H9 (cell line): Measurements from ENCODE around the gene TEX19. TPM values are rescaled to one million over a fixed set of nuclear protein-coding genes. Genes with fewer than 3 reads are reported as not detected.

Source experiments
- DNase-seq: peaks from one replicate; pipeline ENCODE4 v3.0.0-alpha.2; 2017
- H2AFZ ChIP-seq: one replicate; pipeline ENCODE4 v1.6.1; 2013; ENCODE audit warnings: mild to moderate bottlenecking, low read length, control low read depth, moderate library complexity
- H2AK5ac ChIP-seq: 2 replicates; pipeline ENCODE4 v1.6.1; 2013; ENCODE audit warnings: low read length, control low read depth, mixed read lengths; ENCODE audit not compliant: insufficient read length
- H2BK120ac ChIP-seq: one replicate; pipeline ENCODE4 v1.6.1; 2013; ENCODE audit warnings: low read depth, mild to moderate bottlenecking, low read length, control low read depth, inconsistent platforms; ENCODE audit not compliant: poor library complexity, severe bottlenecking
- H2BK12ac ChIP-seq: 2 replicates; pipeline ENCODE4 v1.6.1; 2013; ENCODE audit warnings: low read length, control low read depth, mixed read lengths, low read depth; ENCODE audit not compliant: insufficient read length
- H2BK15ac ChIP-seq: 2 replicates; pipeline ENCODE4 v1.6.1; 2013; ENCODE audit warnings: low read depth, low read length, control low read depth
- H2BK20ac ChIP-seq: one replicate; pipeline ENCODE4 v1.6.1; 2013; ENCODE audit warnings: low read depth, mild to moderate bottlenecking, low read length, control low read depth, inconsistent platforms; ENCODE audit not compliant: poor library complexity, severe bottlenecking
- H2BK5ac ChIP-seq: 2 replicates; pipeline ENCODE4 v1.6.1; 2013; ENCODE audit warnings: low read length, control low read depth, mixed read lengths; ENCODE audit not compliant: insufficient read length
- H3K14ac ChIP-seq: 2 replicates; pipeline ENCODE4 v1.6.1; 2013; ENCODE audit warnings: low read length, control low read depth; ENCODE audit not compliant: insufficient read depth
- H3K18ac ChIP-seq: 2 replicates; pipeline ENCODE4 v1.6.1; 2013; ENCODE audit warnings: low read depth, mild to moderate bottlenecking, mixed read lengths, low read length, control low read depth; ENCODE audit not compliant: insufficient read length
- H3K23ac ChIP-seq: 2 replicates; pipeline ENCODE4 v1.6.1; 2013; ENCODE audit warnings: low read length, control low read depth, mixed read lengths, low read depth; ENCODE audit not compliant: insufficient read length
- H3K23me2 ChIP-seq: 2 replicates; pipeline ENCODE4 v1.6.1; 2013; ENCODE audit warnings: low read depth, mild to moderate bottlenecking, mixed read lengths, low read length, control low read depth; ENCODE audit not compliant: insufficient read length, poor library complexity, severe bottlenecking
- H3K27ac ChIP-seq: 2 replicates; pipeline ENCODE4 v1.5.1; 2013; ENCODE audit warnings: low read length, control low read depth, mixed read lengths, low read depth; ENCODE audit not compliant: insufficient read length
- H3K27me3 ChIP-seq: 2 replicates; pipeline ENCODE4 v1.6.1; 2013; ENCODE audit warnings: low read length, control low read depth, inconsistent platforms; ENCODE audit not compliant: insufficient read depth
- H3K4ac ChIP-seq: 2 replicates; pipeline ENCODE4 v1.6.1; 2013; ENCODE audit warnings: low read depth, mild to moderate bottlenecking, control low read depth, inconsistent platforms, low read length, moderate library complexity
- H3K4me1 ChIP-seq: 2 replicates; pipeline ENCODE4 v1.6.1; 2013; ENCODE audit warnings: low read length, control low read depth, inconsistent platforms; ENCODE audit not compliant: insufficient read depth
- H3K4me2 ChIP-seq: 2 replicates; pipeline ENCODE4 v1.6.1; 2013; ENCODE audit warnings: low read length, control low read depth, mixed read lengths; ENCODE audit not compliant: insufficient read length, insufficient read depth
- H3K56ac ChIP-seq: 2 replicates; pipeline ENCODE4 v1.6.1; 2013; ENCODE audit warnings: low read depth, mild to moderate bottlenecking, mixed read lengths, low read length, control low read depth; ENCODE audit not compliant: insufficient read length
- H3K79me1 ChIP-seq: 2 replicates; pipeline ENCODE4 v1.6.1; 2013; ENCODE audit warnings: low read depth, mild to moderate bottlenecking, moderate library complexity, low read length, control low read depth, inconsistent platforms; ENCODE audit not compliant: insufficient read depth, poor library complexity, severe bottlenecking
- H3K79me2 ChIP-seq: 2 replicates; pipeline ENCODE4 v1.6.1; 2013; ENCODE audit warnings: low read length, control low read depth, inconsistent platforms; ENCODE audit not compliant: insufficient read depth
- H3K9ac ChIP-seq: 2 replicates; pipeline ENCODE4 v1.6.1; 2013; ENCODE audit warnings: low read length, control low read depth, mixed read lengths; ENCODE audit not compliant: insufficient read length; ENCODE audit errors: extremely low read depth
- H3K9me3 ChIP-seq: one replicate; pipeline ENCODE4 v1.6.1; 2013; ENCODE audit warnings: low read depth, low read length, inconsistent platforms; ENCODE audit not compliant: control insufficient read depth
- H3T11ph ChIP-seq: one replicate; pipeline ENCODE4 v1.6.1; 2013; ENCODE audit warnings: mild to moderate bottlenecking, low read length, control low read depth, inconsistent platforms
- H4K20me1 ChIP-seq: one replicate; pipeline ENCODE4 v1.6.1; 2013; ENCODE audit not compliant: control insufficient read depth, insufficient read length, insufficient read depth
- H4K5ac ChIP-seq: 2 replicates; pipeline ENCODE4 v1.6.1; 2013; ENCODE audit warnings: low read depth, mild to moderate bottlenecking, mixed read lengths, low read length, control low read depth; ENCODE audit not compliant: insufficient read length
- H4K8ac ChIP-seq: replicated peaks from 2 replicates; pipeline ENCODE4 v1.6.1; 2013; ENCODE audit warnings: low read length, control low read depth, mixed read lengths, low read depth; ENCODE audit not compliant: insufficient read length
- H4K91ac ChIP-seq: 2 replicates; pipeline ENCODE4 v1.6.1; 2013; ENCODE audit warnings: low read depth, mild to moderate bottlenecking, moderate library complexity, mixed read lengths, low read length, control low read depth; ENCODE audit not compliant: insufficient read length
- H3K27ac Mint-ChIP-seq, 3 experiments: 2 replicates in 2 of 3; 3 replicates in 1 of 3; pipeline ENCODE4 v1.8.0; 2020 to 2021; ENCODE audit warnings: mixed read lengths in 3 of 3, mild to moderate bottlenecking in 1 of 3, moderate library complexity in 1 of 3
- H3K27me3 Mint-ChIP-seq: 2 replicates; pipeline ENCODE4 v1.8.0; 2021; ENCODE audit warnings: low read depth, mild to moderate bottlenecking, moderate library complexity, mixed read lengths
- H3K36me3 Mint-ChIP-seq, 3 experiments: 2 replicates in 2 of 3; 3 replicates in 1 of 3; pipeline ENCODE4 v1.8.0; 2020 to 2021; ENCODE audit warnings: low read depth in 3 of 3, mixed read lengths in 3 of 3; ENCODE audit not compliant: insufficient read depth in 1 of 3
- H3K4me1 Mint-ChIP-seq, 2 experiments: 2 replicates each; pipeline ENCODE4 v1.8.0; 2020; ENCODE audit warnings: mixed read lengths in 2 of 2
- H3K4me3 Mint-ChIP-seq, 2 experiments: 2 replicates in 1 of 2; 3 replicates in 1 of 2; pipeline ENCODE4 v1.8.0; 2020 to 2021; ENCODE audit warnings: mild to moderate bottlenecking in 2 of 2, mixed read lengths in 2 of 2, moderate library complexity in 1 of 2
- H3K9me3 Mint-ChIP-seq, 2 experiments: 2 replicates in 1 of 2; 3 replicates in 1 of 2; pipeline ENCODE4 v1.8.0; 2020; ENCODE audit warnings: mild to moderate bottlenecking in 2 of 2, mixed read lengths in 2 of 2, moderate library complexity in 1 of 2
- CTCF ChIP-seq: fragments of 200-600 bp; sonication (generic); conservative IDR thresholded peaks from 3 replicates; pipeline ENCODE4 v1.8.0; 2021; ENCODE audit warnings: antibody characterized with exemption, mild to moderate bottlenecking
- WGBS: extraction: QIAGEN DNeasy Blood & Tissue Kit; methylation state at CpG from one replicate; pipeline ENCODE4 v1.1.7; 2013; ENCODE audit warnings: missing lambda C conversion rate, low lambda C conversion rate, mixed read lengths; ENCODE audit not compliant: insufficient read length; ENCODE audit errors: extremely low coverage; 5-methylcytosine and 5-hydroxymethylcytosine counted together
- total RNA-seq: library from RNA; stranded (reverse); gene quantifications from 2 replicates; pipeline ENCODE4 v1.2.1, GENCODE V29; 2021

TEX19 gene
- total RNA-seq, 1 experiment from 2014 or later = 1.4 TPM

- no peak for TF ChIP-seq CTCF
- Histone ChIP-seq H2BK15ac (no peak overlapping the region), H2BK120ac (no peak overlapping the region), H2BK5ac (no peak overlapping the region), H3K79me1 (no peaks in the 10 kb centered on the region), H3K9me3 (no peaks in the 10 kb centered on the region), H3K4me2 (no peak overlapping the region), H4K20me1 (no peaks in the 10 kb centered on the region), H2AK5ac (no peak overlapping the region), H3K14ac (no peak overlapping the region), H3K23me2 (no peaks in the 10 kb centered on the region), H4K91ac (no peak overlapping the region), H4K8ac (no peak overlapping the region), H3K4me1 (no peaks in the 10 kb centered on the region), H3K79me2 (no peaks in the 10 kb centered on the region), H2AFZ (no peak overlapping the region), H2BK20ac (no peak overlapping the region), H4K5ac (no peak overlapping the region), H3K23ac (no peak overlapping the region), H3T11ph (no peak overlapping the region), H2BK12ac (no peak overlapping the region), H3K27ac (no peak overlapping the region), H3K4ac (no peak overlapping the region), H3K56ac (no peak overlapping the region), H3K18ac (no peak overlapping the region), H3K9ac (no peak overlapping the region), H3K27me3 (no peaks in the 10 kb centered on the region)
- no peak for DNase-seq
- Mint-ChIP-seq H3K27me3 (peaks cover 9% of the 10 kb centered on the region), H3K9me3 (no peaks in the 10 kb centered on the region; a peak in 1 of 5 replicates), H3K36me3 (peaks cover 0 to 2% (median under 1%) of the 10 kb centered on the region in 3 experiments; a peak in 1 of 7 replicates), H3K4me1 (peaks cover 4 to 13% of the 10 kb centered on the region in 2 experiments; a peak in 3 of 4 replicates), H3K4me3 (no peak overlapping the region), H3K27ac (no peak overlapping the region; a peak in 1 of 7 replicates)
- WGBS = no CpG with 5 or more reads among the region's 38 CpGs
Measured at GRCh38 chr17:82386881-82387704, 28.0 kb downstream of the TEX19 start.
